Neural progenitor cell (in vitro differentiated cells): Measurements from ENCODE around the gene CTF1. TPM values are rescaled to one million over a fixed set of nuclear protein-coding genes. Genes with fewer than 3 reads are reported as not detected.

Experiments used
- DNase-seq: peaks from one replicate; pipeline ENCODE4 v3.0.0-alpha.2; 2016; ENCODE audit warnings: low spot score
- H2AFZ ChIP-seq: fragments of 200-600 bp; sonication (generic); replicated peaks from 2 replicates; pipeline ENCODE4 v1.6.1; 2016; ENCODE audit warnings: antibody characterized with exemption
- H3F3A ChIP-seq: fragments of 200-600 bp; sonication (generic); 2 replicates; pipeline ENCODE4 v1.6.1; 2016; ENCODE audit warnings: antibody characterized with exemption, low read depth
- H3K27ac ChIP-seq: fragments of 200-600 bp; sonication (generic); 2 replicates; pipeline ENCODE4 v1.5.1; 2016; ENCODE audit warnings: mild to moderate bottlenecking
- H3K27me3 ChIP-seq: fragments of 200-600 bp; sonication (generic); 2 replicates; pipeline ENCODE4 v1.6.1; 2016; ENCODE audit warnings: mild to moderate bottlenecking, moderate library complexity
- H3K36me3 ChIP-seq: fragments of 200-600 bp; sonication (generic); 2 replicates; pipeline ENCODE4 v1.5.1; 2016
- H3K4me1 ChIP-seq: fragments of 200-600 bp; sonication (generic); 2 replicates; pipeline ENCODE4 v1.6.1; 2016; ENCODE audit warnings: mixed run types
- H3K4me2 ChIP-seq: fragments of 200-600 bp; sonication (generic); 2 replicates; pipeline ENCODE4 v1.6.1; 2016
- H3K4me3 ChIP-seq: fragments of 200-600 bp; sonication (generic); 2 replicates; pipeline ENCODE4 v1.5.1; 2016
- H3K79me2 ChIP-seq: fragments of 200-600 bp; sonication (generic); 2 replicates; pipeline ENCODE4 v1.6.1; 2016; ENCODE audit warnings: low read depth
- H3K9ac ChIP-seq: fragments of 200-600 bp; sonication (generic); 2 replicates; pipeline ENCODE4 v1.6.1; 2016
- H3K9me3 ChIP-seq: fragments of 200-600 bp; sonication (generic); 2 replicates; pipeline ENCODE4 v1.5.1; 2016; ENCODE audit warnings: low read depth
- H4K20me1 ChIP-seq: fragments of 200-600 bp; sonication (generic); 2 replicates; pipeline ENCODE4 v1.6.1; 2016; ENCODE audit warnings: low read depth
- H3K27ac Mint-ChIP-seq: 3 replicates; pipeline ENCODE4 v1.8.0; 2021; ENCODE audit warnings: mixed read lengths
- H3K27me3 Mint-ChIP-seq: 2 replicates; pipeline ENCODE4 v1.8.0; 2022; ENCODE audit warnings: low read depth, mild to moderate bottlenecking, inconsistent platforms, moderate library complexity, mixed read lengths; ENCODE audit not compliant: insufficient read depth
- H3K36me3 Mint-ChIP-seq: 3 replicates; pipeline ENCODE4 v1.8.0; 2021; ENCODE audit warnings: mixed read lengths
- H3K4me1 Mint-ChIP-seq: 3 replicates; pipeline ENCODE4 v1.8.0; 2021; ENCODE audit warnings: mixed read lengths
- H3K4me3 Mint-ChIP-seq: 3 replicates; pipeline ENCODE4 v1.8.0; 2021; ENCODE audit warnings: mild to moderate bottlenecking, moderate library complexity, mixed read lengths
- H3K9me3 Mint-ChIP-seq: 3 replicates; pipeline ENCODE4 v1.8.0; 2020; ENCODE audit warnings: mixed read lengths
- EZH2 ChIP-seq: fragments of 200-600 bp; sonication (generic); IDR thresholded peaks from 2 replicates; pipeline ENCODE4 v1.6.1; 2017; ENCODE audit warnings: antibody characterized with exemption, mild to moderate bottlenecking, moderate library complexity
- EZH2phosphoT487 ChIP-seq: fragments of 200-600 bp; sonication (generic); IDR thresholded peaks from 2 replicates; pipeline ENCODE4 v1.6.1; 2017; ENCODE audit warnings: antibody characterized with exemption
- total RNA-seq: library from RNA; depleted of rRNA; stranded (reverse); fragments of >200 nt; gene quantifications from 2 replicates; pipeline ENCODE4 v1.2.3, GENCODE V29; 2015; ENCODE audit warnings: low replicate concordance
- TF ChIP-seq, protein P1 (sequence below): fragments of 200-600 bp; sonication (generic); IDR thresholded peaks from 2 replicates; pipeline ENCODE4 v1.5.1; 2017; ENCODE audit warnings: antibody characterized with exemption, mild to moderate bottlenecking

The CTF1 gene
- total RNA-seq, 1 donor from 2014 or later = 0.39 TPM

DNA sequence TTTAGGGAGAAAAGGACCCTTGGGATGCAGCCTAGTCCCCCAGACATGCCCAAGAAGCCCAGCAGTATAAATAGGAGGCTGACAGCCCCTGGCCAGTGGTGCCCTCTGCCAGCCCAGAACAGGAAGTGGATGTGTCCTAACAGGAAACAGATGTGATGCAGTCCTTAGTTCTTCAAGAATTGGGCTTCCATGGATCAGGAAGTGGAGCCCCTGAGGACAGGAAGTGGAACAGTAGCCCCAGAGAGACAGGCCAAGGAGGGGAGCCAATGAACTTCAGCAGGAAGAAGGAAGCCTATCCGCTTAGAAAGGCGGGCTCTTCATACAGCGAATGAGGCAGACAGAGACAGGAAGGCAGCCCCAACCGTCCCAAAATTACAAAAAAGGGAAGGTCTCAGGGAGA is 7.2 kb downstream of the CTF1 start:
- Histone ChIP-seq H4K20me1 (no peaks in the 10 kb centered on the region), H3K27ac (no peak overlapping the region), H3K9ac (no peak overlapping the region), H3F3A (peaks cover 41% of the 10 kb centered on the region), H3K27me3 (peaks cover 13% of the 10 kb centered on the region), H3K36me3 (no peaks in the 10 kb centered on the region), H3K4me1 (no peaks in the 10 kb centered on the region), H2AFZ (no peak overlapping the region), H3K4me2 (no peak overlapping the region), H3K9me3 (no peaks in the 10 kb centered on the region), H3K79me2 (no peaks in the 10 kb centered on the region), H3K4me3 (no peak overlapping the region)
- no peak overlapping the region for H3K4me3 Mint-ChIP-seq
- H3K27me3 Mint-ChIP-seq = peaks cover 8% of the 10 kb centered on the region
- no peak for DNase-seq
- TF ChIP-seq EZH2phosphoT487 = no peak
- no peak for TF ChIP-seq EZH2
- TF ChIP-seq, protein P1, sequence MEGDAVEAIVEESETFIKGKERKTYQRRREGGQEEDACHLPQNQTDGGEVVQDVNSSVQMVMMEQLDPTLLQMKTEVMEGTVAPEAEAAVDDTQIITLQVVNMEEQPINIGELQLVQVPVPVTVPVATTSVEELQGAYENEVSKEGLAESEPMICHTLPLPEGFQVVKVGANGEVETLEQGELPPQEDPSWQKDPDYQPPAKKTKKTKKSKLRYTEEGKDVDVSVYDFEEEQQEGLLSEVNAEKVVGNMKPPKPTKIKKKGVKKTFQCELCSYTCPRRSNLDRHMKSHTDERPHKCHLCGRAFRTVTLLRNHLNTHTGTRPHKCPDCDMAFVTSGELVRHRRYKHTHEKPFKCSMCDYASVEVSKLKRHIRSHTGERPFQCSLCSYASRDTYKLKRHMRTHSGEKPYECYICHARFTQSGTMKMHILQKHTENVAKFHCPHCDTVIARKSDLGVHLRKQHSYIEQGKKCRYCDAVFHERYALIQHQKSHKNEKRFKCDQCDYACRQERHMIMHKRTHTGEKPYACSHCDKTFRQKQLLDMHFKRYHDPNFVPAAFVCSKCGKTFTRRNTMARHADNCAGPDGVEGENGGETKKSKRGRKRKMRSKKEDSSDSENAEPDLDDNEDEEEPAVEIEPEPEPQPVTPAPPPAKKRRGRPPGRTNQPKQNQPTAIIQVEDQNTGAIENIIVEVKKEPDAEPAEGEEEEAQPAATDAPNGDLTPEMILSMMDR = no peak
- no peaks in the 10 kb centered on the region for H3K36me3 Mint-ChIP-seq
- no peaks in the 10 kb centered on the region for H3K9me3 Mint-ChIP-seq
- H3K4me1 Mint-ChIP-seq = peaks cover 15% of the 10 kb centered on the region
- H3K27ac Mint-ChIP-seq = no peak overlapping the region

DNA sequence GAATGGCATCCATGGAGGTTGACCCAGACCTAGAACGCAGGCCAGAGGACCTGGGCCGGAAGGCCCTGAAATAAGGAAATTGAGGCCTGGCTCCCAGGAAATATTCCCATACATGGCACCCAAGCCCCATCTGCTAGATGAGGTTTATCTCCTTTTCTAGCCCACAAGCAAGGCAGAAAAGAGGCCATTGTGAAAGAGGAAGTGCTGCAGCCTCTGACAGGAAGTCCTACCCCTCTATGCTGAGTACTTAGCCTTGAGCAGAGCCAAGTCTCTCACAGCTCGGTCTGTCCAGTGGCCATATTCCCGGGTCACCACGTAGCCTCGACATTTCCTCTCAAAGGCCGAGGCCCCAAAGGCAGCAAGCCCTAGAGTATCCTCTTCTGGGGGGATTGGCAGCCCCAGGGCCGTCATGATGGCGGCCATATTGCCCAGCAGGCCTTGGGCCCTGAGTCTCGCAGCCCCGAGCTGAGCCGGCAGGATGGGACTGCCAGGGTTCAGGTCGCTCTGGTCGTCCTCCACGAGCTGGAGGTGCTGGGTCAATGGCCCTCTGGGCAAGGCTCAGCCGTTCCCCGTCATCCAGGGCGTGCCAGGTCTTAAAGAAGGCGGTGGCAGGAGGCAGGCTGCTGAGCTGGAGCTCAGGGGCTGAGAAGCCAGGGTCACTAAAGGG is 7.8 kb downstream of the CTF1 start:
- no peaks in the 10 kb centered on the region for H3K79me2 ChIP-seq
- no peak overlapping the region for H3K27ac Mint-ChIP-seq
- H3K4me3 Mint-ChIP-seq = no peak overlapping the region
- no peaks in the 10 kb centered on the region for H3K9me3 Mint-ChIP-seq
- H3K9me3 ChIP-seq = no peaks in the 10 kb centered on the region
- H3F3A ChIP-seq = peaks cover 44% of the 10 kb centered on the region
- no peaks in the 10 kb centered on the region for H3K36me3 Mint-ChIP-seq
- peaks cover 4% of the 10 kb centered on the region for H3K4me1 ChIP-seq
- peaks cover 21% of the 10 kb centered on the region for H3K4me1 Mint-ChIP-seq
- TF ChIP-seq EZH2 (no peak), EZH2phosphoT487 (no peak)
- TF ChIP-seq, protein P1 = no peak
- H4K20me1 ChIP-seq = no peaks in the 10 kb centered on the region
- H3K27me3 Mint-ChIP-seq = peaks cover 6% of the 10 kb centered on the region
- no peak overlapping the region for H2AFZ ChIP-seq
- no peak overlapping the region for H3K4me3 ChIP-seq
- H3K27ac ChIP-seq = no peak overlapping the region
- no peaks in the 10 kb centered on the region for H3K36me3 ChIP-seq
- DNase-seq = no peak
- H3K27me3 ChIP-seq = peaks cover 13% of the 10 kb centered on the region
- no peak overlapping the region for H3K4me2 ChIP-seq
- H3K9ac ChIP-seq = no peak overlapping the region

GRCh38 chr16:30907064-30907463 is 10.7 kb downstream of the CTF1 start:
- H3K27me3 ChIP-seq = no peaks in the 10 kb centered on the region
- H2AFZ ChIP-seq = no peak overlapping the region
- H3K9me3 ChIP-seq = no peaks in the 10 kb centered on the region
- H3K4me3 ChIP-seq = no peak overlapping the region
- TF ChIP-seq EZH2phosphoT487 = no peak
- no peak for TF ChIP-seq EZH2
- TF ChIP-seq, protein P1 = no peak
- Mint-ChIP-seq H3K4me3 (no peak overlapping the region), H3K9me3 (no peaks in the 10 kb centered on the region), H3K27me3 (peaks cover 3% of the 10 kb centered on the region), H3K27ac (no peak overlapping the region), H3K36me3 (no peaks in the 10 kb centered on the region), H3K4me1 (peaks cover 31% of the 10 kb centered on the region)
- no peaks in the 10 kb centered on the region for H4K20me1 ChIP-seq
- DNase-seq = no peak
- H3F3A ChIP-seq = peaks cover 30% of the 10 kb centered on the region
- peaks cover 25% of the 10 kb centered on the region for H3K4me1 ChIP-seq
- H3K27ac ChIP-seq = no peak overlapping the region
- H3K9ac ChIP-seq = no peak overlapping the region
- H3K79me2 ChIP-seq = no peaks in the 10 kb centered on the region
- no peak overlapping the region for H3K4me2 ChIP-seq
- no peaks in the 10 kb centered on the region for H3K36me3 ChIP-seq
